Dendritic cell treated with granulocyte-macrophage colony-stimulating factor and Interleukin-4, amounts not matched to agents 40 ng/mL and 50 ng/mL, for 4 days (primary cell): ENCODE results near the gene C16orf74.

ENCODE experiments used
- H3K27ac Mint-ChIP-seq: one replicate; pipeline ENCODE4 v1.8.0; 2022; ENCODE audit warnings: mild to moderate bottlenecking, mixed read lengths
- H3K27me3 Mint-ChIP-seq: one replicate; pipeline ENCODE4 v1.8.0; 2022; ENCODE audit warnings: mild to moderate bottlenecking, mixed read lengths
- H3K36me3 Mint-ChIP-seq: one replicate; pipeline ENCODE4 v1.8.0; 2022; ENCODE audit warnings: low read depth, mixed read lengths
- H3K4me1 Mint-ChIP-seq: one replicate; pipeline ENCODE4 v1.8.0; 2022; ENCODE audit warnings: low read depth, mixed read lengths
- H3K4me3 Mint-ChIP-seq: one replicate; pipeline ENCODE4 v1.8.0; 2022; ENCODE audit warnings: mild to moderate bottlenecking, moderate library complexity, mixed read lengths
- H3K9me3 Mint-ChIP-seq: one replicate; pipeline ENCODE4 v1.8.0; 2022; ENCODE audit warnings: mixed read lengths
- intact Hi-C: fragments of 100-400 bp; cut with micrococcal nuclease; formaldehyde crosslinking; loops from one replicate; pipeline ENCODE4 v1.15.0; 2022

C16orf74 gene

GRCh38 chr16:85763616-85764015, 12.7 kb upstream of the C16orf74 start:
- Mint-ChIP-seq H3K27me3 (peaks cover 27% of the 10 kb centered on the region), H3K4me3 (no peak overlapping the region), H3K4me1 (peaks cover 48% of the 10 kb centered on the region), H3K9me3 (no peaks in the 10 kb centered on the region), H3K27ac (no peak overlapping the region), H3K36me3 (no peaks in the 10 kb centered on the region)
- intact Hi-C loops: no loop called here

- H3K27me3 Mint-ChIP-seq: peaks cover 27% of the 10 kb centered on the region
- no peaks in the 10 kb centered on the region for H3K9me3 Mint-ChIP-seq
- peaks cover 47% of the 10 kb centered on the region for H3K4me1 Mint-ChIP-seq
- H3K27ac Mint-ChIP-seq: no peak overlapping the region
- H3K4me3 Mint-ChIP-seq: no peak overlapping the region
- no peaks in the 10 kb centered on the region for H3K36me3 Mint-ChIP-seq
- intact Hi-C loops: no loop called here
Observed at GRCh38 chr16:85762970-85763369, 12.1 kb upstream of the C16orf74 start.

GRCh38 chr16:85761861-85762260, 11.0 kb upstream of the C16orf74 start:
- intact Hi-C loops: no loop called here
- Mint-ChIP-seq H3K27ac (no peak overlapping the region), H3K9me3 (no peaks in the 10 kb centered on the region), H3K36me3 (no peaks in the 10 kb centered on the region), H3K27me3 (peaks cover 24% of the 10 kb centered on the region), H3K4me3 (no peak overlapping the region), H3K4me1 (peaks cover 40% of the 10 kb centered on the region)

- Mint-ChIP-seq H3K36me3 (no peaks in the 10 kb centered on the region), H3K27me3 (peaks cover 13% of the 10 kb centered on the region), H3K4me3 (no peak overlapping the region), H3K27ac (no peak overlapping the region), H3K4me1 (peaks cover 30% of the 10 kb centered on the region), H3K9me3 (no peaks in the 10 kb centered on the region)
- intact Hi-C loops: no loop called here
Observed at GRCh38 chr16:85759631-85760419, 8.9 kb upstream of the C16orf74 start.

- H3K4me1 Mint-ChIP-seq: peaks cover 30% of the 10 kb centered on the region
- H3K9me3 Mint-ChIP-seq: no peaks in the 10 kb centered on the region
- intact Hi-C loops: no loop called here
- H3K4me3 Mint-ChIP-seq: no peak overlapping the region
- H3K27me3 Mint-ChIP-seq: peaks cover 18% of the 10 kb centered on the region
- no peaks in the 10 kb centered on the region for H3K36me3 Mint-ChIP-seq
- H3K27ac Mint-ChIP-seq: no peak overlapping the region
Observed at GRCh38 chr16:85759136-85759535, 8.2 kb upstream of the C16orf74 start.

GRCh38 chr16:85757341-85757822, 6.5 kb upstream of the C16orf74 start:
- intact Hi-C loops: no loop called here
- H3K36me3 Mint-ChIP-seq: no peaks in the 10 kb centered on the region
- H3K9me3 Mint-ChIP-seq: no peaks in the 10 kb centered on the region
- H3K4me3 Mint-ChIP-seq: no peak overlapping the region
- H3K27me3 Mint-ChIP-seq: peaks cover 34% of the 10 kb centered on the region
- peaks cover 29% of the 10 kb centered on the region for H3K4me1 Mint-ChIP-seq
- no peak overlapping the region for H3K27ac Mint-ChIP-seq

GRCh38 chr16:85755929-85756768, 5.3 kb upstream of the C16orf74 start:
- intact Hi-C loops: no loop called here
- Mint-ChIP-seq H3K27me3 (peaks cover 44% of the 10 kb centered on the region), H3K27ac (no peak overlapping the region), H3K4me1 (peaks cover 19% of the 10 kb centered on the region), H3K4me3 (no peak overlapping the region), H3K9me3 (no peaks in the 10 kb centered on the region), H3K36me3 (no peaks in the 10 kb centered on the region)

- Mint-ChIP-seq H3K36me3 (no peaks in the 10 kb centered on the region), H3K27ac (no peak overlapping the region), H3K4me3 (no peak overlapping the region), H3K27me3 (peaks cover 50% of the 10 kb centered on the region), H3K4me1 (peaks cover 16% of the 10 kb centered on the region), H3K9me3 (no peaks in the 10 kb centered on the region)
- intact Hi-C loops: no loop called here
Observed at GRCh38 chr16:85754413-85754812, 3.5 kb upstream of the C16orf74 start.

- Mint-ChIP-seq H3K36me3 (no peaks in the 10 kb centered on the region), H3K9me3 (no peaks in the 10 kb centered on the region), H3K4me1 (peaks cover 12% of the 10 kb centered on the region), H3K27ac (no peak overlapping the region), H3K4me3 (no peak overlapping the region), H3K27me3 (peaks cover 47% of the 10 kb centered on the region)
- intact Hi-C loops: no loop called here
Observed at GRCh38 chr16:85753976-85754375, 3.1 kb upstream of the C16orf74 start.

- no peak overlapping the region for H3K27ac Mint-ChIP-seq
- intact Hi-C loops: no loop called here
Observed at GRCh38 chr16:85753559-85753958, 2.7 kb upstream of the C16orf74 start.

GRCh38 chr16:85752511-85753420, 1.9 kb upstream of the C16orf74 start:
- H3K4me3 Mint-ChIP-seq: no peak overlapping the region
- peaks cover 7% of the 10 kb centered on the region for H3K4me1 Mint-ChIP-seq
- H3K27me3 Mint-ChIP-seq: peaks cover 46% of the 10 kb centered on the region
- no peak overlapping the region for H3K27ac Mint-ChIP-seq
- intact Hi-C loops: no loop called here
- no peaks in the 10 kb centered on the region for H3K9me3 Mint-ChIP-seq
- no peaks in the 10 kb centered on the region for H3K36me3 Mint-ChIP-seq

More at GRCh38 chr16:85753559-85753958, 2.7 kb upstream of the C16orf74 start:
- H3K4me1 Mint-ChIP-seq: peaks cover 8% of the 10 kb centered on the region
- no peaks in the 10 kb centered on the region for H3K9me3 Mint-ChIP-seq
- H3K36me3 Mint-ChIP-seq: no peaks in the 10 kb centered on the region
- H3K4me3 Mint-ChIP-seq: no peak overlapping the region
- peaks cover 44% of the 10 kb centered on the region for H3K27me3 Mint-ChIP-seq

- Mint-ChIP-seq H3K4me1 (peaks cover 7% of the 10 kb centered on the region), H3K27me3 (peaks cover 46% of the 10 kb centered on the region), H3K9me3 (no peaks in the 10 kb centered on the region), H3K4me3 (no peak overlapping the region), H3K36me3 (no peaks in the 10 kb centered on the region), H3K27ac (no peak overlapping the region)
- intact Hi-C loops: no loop called here
Observed at GRCh38 chr16:85751698-85752501, 1.0 kb upstream of the C16orf74 start.
